Measurements from ENCODE around the gene PDE4C. TPM values are rescaled to one million over a fixed set of nuclear protein-coding genes. Genes with fewer than 3 reads are reported as not detected.

The PDE4C gene
- total and polyA plus RNA-seq, 12 donors, result 0.30 to 6.3 (median 1.1) TPM

GRCh38 chr19:18259893-18260292, 33.7 kb upstream of the PDE4C start:
- TF ChIP-seq CTCF (IDR thresholded peaks at IDR 0.05), result no peak
- ATAC-seq, result no peak
- Histone ChIP-seq H3K4me3 (no peak overlapping the region), H3K9me3 (no peaks in the 10 kb centered on the region), H3K27ac (no peak overlapping the region), H3K36me3 (peaks cover 0 to 28% (median 0%) of the 10 kb centered on the region in 9 donors), H3K4me1 (no peaks in the 10 kb centered on the region), H3K27me3 (peaks cover 0 to 8% (median 6%) of the 10 kb centered on the region in 7 donors)
- intact Hi-C loops (cut with DNase I), result loop anchor here in 2 of 10 donors (10.0 kb wide), 2 partner anchors 135 to 145 kb away; partner anchors contain the start of gene LRRC25 (in 1 of the 2)
- 90 to 93% methylated on average over 4 of the region's 4 CpGs for WGBS, 2 donors
- no peak for DNase-seq

GRCh38 chr19:18257503-18258470, 31.5 kb upstream of the PDE4C start:
- peaks cover 0 to 16% (median 10%) of the 10 kb centered on the region in 7 donors for H3K27me3 ChIP-seq
- peaks cover 0 to 10% (median 0%) of the 10 kb centered on the region in 9 donors for H3K4me1 ChIP-seq
- peaks cover 0 to 11% (median 0%) of the 10 kb centered on the region in 9 donors for H3K36me3 ChIP-seq
- H3K27ac ChIP-seq, result no peak overlapping the region
- no peaks in the 10 kb centered on the region for H3K9me3 ChIP-seq
- H3K4me3 ChIP-seq, result no peak overlapping the region
- ATAC-seq (no peak), DNase-seq (no peak)
- TF ChIP-seq CTCF (IDR thresholded peaks at IDR 0.05), result no peak
- intact Hi-C loops (cut with DNase I), result loop anchor here in 1 of 10 donors (10.0 kb wide), 1 partner anchor 143 kb away; no protein-coding TSS in a partner anchor
- 92 to 94% methylated on average over 55 of the region's 55 CpGs for WGBS, 2 donors

- DNase-seq (no peak), ATAC-seq (no peak)
- intact Hi-C loops (cut with DNase I), result loop anchor here in 8 of 10 donors (5.0 to 10.0 kb wide), 7 partner anchors 43 to 248 kb away; partner anchors contain the start of genes MPV17L2 (in 2 of the 8) and ARRDC2 (in 1 of the 8)
- no peak overlapping the region for H3K27ac ChIP-seq
- H3K9me3 ChIP-seq, result peaks cover 0 to 10% (median 0%) of the 10 kb centered on the region in 11 donors
- peaks cover 0 to 16% (median 10%) of the 10 kb centered on the region in 7 donors for H3K27me3 ChIP-seq
- no peak overlapping the region for H3K4me3 ChIP-seq
- TF ChIP-seq CTCF (IDR thresholded peaks at IDR 0.05), result no peak
- H3K4me1 ChIP-seq, result peaks cover 0 to 10% (median 0%) of the 10 kb centered on the region in 9 donors
- peaks cover 0 to 11% (median 0%) of the 10 kb centered on the region in 9 donors for H3K36me3 ChIP-seq
- whole genome bisulfite sequencing, 2 donors, result 18 to 26% methylated on average over 24 of the region's 24 CpGs
Measured at GRCh38 chr19:18254546-18255503, 28.6 kb upstream of the PDE4C start.
